GM12864 (cell line): ENCODE results near the gene TBC1D24.
"Not testable (repeated sequence)": the region's sequence is repeated elsewhere in the genome, so short reads cannot be mapped to it uniquely, and the experiment has no call there.

Experiments used
- DNase-seq: peaks from one replicate; pipeline ENCODE4 v3.0.0-alpha.2; 2011; ENCODE audit warnings: low read depth
- H3K4me3 ChIP-seq: 2 replicates; pipeline ENCODE4 v1.5.1; 2011; ENCODE audit warnings: mild to moderate bottlenecking, low read depth, low read length, control low read depth
- TF ChIP-seq, protein P1 (sequence below): IDR thresholded peaks from 2 replicates; pipeline ENCODE4 v1.5.1; 2011; ENCODE audit warnings: low read depth, mild to moderate bottlenecking, moderate library complexity, low read length, control low read depth, inconsistent platforms; ENCODE audit errors: missing control alignments

TBC1D24 gene

DNA sequence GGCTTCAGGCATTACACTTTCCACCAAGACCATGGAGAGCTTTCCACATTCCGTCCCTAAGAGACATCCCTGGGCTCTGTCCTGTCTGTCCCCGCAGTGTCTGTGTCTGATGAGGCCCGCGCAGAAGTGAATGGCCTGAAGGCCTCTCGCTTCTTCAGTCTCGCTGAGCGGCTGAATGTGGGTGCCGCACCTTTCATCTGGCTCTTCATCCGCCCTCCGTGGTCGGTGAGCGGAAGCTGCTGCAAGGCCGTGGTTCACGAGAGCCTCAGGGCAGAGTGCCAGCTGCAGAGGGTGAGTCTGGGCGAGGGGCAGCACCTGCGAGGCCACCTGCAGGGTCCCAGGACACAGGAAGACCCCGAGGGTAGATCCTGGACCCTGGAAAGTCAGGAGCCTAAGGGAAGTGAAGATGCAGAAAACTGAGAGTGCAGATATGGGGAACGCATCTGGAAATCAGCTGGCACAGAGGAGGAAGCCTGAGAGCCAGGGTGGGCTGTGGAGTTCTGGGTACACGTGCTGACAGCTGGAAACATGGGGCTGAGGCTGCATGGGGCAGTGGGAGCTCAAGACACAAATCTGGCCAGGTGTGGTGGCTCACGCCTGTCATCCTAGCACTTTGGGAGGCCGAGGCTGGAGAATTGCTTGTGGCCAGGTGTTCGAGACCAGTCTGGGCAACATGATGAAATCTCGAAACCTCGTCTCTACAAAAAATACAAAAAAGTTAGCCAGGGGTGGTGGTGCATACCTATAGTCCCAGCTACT, 37.7 kb upstream of the TBC1D24 start:
- no peak overlapping the region for H3K4me3 ChIP-seq
- no peak for DNase-seq
- TF ChIP-seq, protein P1, sequence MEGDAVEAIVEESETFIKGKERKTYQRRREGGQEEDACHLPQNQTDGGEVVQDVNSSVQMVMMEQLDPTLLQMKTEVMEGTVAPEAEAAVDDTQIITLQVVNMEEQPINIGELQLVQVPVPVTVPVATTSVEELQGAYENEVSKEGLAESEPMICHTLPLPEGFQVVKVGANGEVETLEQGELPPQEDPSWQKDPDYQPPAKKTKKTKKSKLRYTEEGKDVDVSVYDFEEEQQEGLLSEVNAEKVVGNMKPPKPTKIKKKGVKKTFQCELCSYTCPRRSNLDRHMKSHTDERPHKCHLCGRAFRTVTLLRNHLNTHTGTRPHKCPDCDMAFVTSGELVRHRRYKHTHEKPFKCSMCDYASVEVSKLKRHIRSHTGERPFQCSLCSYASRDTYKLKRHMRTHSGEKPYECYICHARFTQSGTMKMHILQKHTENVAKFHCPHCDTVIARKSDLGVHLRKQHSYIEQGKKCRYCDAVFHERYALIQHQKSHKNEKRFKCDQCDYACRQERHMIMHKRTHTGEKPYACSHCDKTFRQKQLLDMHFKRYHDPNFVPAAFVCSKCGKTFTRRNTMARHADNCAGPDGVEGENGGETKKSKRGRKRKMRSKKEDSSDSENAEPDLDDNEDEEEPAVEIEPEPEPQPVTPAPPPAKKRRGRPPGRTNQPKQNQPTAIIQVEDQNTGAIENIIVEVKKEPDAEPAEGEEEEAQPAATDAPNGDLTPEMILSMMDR: no peak

DNA sequence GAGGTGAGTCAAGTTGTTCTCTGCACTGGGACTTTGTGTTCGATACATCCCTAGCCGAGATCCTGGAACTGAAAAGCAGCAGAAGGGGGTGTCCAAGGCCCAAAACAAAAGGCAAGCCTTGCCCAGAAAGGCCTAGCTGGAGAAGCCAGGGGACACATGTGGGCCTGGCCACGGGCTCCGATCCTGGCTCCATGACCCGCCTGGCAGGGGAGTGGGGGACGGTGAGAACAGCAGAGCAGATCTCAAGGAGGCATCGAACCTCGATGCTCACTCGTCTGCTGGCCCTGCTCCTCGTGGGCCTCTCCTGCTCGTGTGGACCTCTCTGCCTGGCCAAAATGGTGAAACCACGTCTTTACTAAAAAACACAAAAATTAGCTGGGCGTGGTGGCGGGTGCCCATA, 36.8 kb upstream of the TBC1D24 start:
- H3K4me3 ChIP-seq: no peak overlapping the region
- DNase-seq: no peak
- TF ChIP-seq, protein P1: no peak

DNA sequence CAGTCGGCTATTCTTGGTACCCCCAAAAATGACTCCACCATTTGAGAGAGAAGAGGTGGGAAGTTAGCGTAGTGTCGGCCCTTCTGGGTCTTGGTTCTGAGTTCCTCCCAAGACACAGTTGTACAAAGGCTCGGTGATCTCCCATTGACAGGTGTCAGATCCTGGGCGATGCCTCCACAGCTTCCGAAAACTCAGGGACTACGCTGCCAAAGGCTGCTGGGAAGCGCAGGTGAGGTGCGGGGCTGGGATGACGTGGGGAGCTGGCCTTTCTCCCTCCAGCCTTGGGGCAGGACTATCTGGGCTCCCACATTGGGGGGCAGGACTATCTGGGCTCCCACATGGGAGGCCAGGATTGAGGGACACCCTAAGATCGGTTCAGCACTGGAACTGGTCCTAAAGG, 35.3 kb upstream of the TBC1D24 start:
- TF ChIP-seq, protein P1: no peak
- DNase-seq: no peak
- H3K4me3 ChIP-seq: no peak overlapping the region

DNA sequence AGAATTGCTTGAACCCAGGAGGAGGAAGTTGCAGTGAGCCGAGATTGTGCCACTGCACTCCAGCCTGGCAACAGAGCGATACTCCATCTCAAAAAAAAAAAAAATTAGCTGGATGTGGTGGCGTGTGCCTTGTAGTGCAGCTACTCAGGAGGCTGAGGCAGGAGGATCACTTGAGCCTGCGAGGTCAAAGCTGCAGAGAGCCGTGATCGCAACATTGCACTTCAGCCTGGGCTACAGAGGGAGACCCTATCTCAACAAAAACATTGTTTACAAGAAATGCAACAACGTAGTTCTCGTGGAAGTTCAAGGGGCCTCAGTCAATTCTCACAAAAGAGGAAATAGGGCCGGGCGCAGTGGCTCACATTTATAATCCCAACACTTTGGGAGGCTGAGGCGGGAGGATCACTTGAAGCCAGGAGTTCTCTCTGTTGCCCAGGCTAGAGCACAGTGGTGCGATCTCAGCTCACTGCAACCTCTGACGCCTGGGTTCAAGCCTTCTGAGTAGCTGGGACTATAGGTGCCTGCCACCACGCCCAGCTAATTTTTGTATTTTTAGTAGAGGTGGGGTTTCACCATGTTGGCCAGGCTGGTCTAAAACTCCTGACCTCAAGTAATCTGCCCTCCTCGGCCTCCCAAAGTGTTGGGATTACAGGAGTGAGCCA, 33.7 kb upstream of the TBC1D24 start:
- DNase-seq, H3K4me3 ChIP-seq: not testable (repeated sequence)

DNA sequence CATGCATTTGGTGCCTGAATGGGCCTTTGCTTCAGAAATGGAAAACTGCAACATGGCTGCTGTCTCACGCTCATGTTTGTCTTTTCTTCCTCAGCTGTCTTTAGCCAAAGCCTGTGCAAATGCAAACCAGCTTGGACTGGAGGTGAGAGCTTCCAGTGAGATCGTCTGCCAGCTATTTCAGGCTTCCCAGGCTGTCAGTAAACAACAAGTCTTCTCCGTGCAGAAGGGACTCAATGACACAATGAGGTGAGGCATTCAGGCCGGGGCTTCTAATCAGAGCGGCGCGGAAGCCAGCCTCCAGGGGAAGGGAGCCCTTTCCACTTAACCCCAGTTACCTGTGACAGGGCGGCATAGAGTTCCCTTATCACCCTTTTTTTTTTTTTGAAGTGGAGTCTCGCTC, 31.4 kb upstream of the TBC1D24 start:
- no peak for DNase-seq
- H3K4me3 ChIP-seq: no peak overlapping the region
- TF ChIP-seq, protein P1: no peak

DNA sequence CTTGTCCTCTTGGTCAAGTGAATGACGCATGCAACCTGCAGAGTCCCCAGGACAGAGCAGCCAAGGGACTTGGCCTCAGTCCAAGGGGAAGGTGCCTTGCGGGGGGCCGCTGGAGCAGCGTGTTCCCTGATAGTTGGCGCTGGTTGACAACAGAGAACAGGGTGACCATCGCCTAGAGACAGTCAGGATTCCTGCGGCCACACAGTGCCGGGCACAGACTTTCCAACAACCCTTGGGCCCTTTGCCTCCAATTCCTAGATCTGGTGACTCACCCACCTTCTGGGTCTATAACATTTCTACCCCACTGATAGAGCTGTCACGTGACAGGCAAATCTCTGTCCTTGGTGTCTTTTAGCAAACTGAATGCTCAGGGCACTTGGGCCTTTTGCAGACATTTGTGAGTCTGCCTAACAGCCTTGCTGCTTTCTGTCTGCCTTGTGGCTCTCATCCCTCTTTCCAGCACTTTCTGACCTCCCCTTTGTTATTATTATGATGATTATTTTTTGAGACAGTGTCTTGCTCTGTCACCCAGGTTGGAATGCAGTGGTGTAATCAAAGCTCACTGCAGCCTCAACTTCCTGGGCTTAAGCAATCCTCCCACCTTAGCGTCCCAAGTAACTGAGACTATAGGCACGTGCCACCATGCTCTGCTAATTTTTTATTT, 26.9 kb upstream of the TBC1D24 start:
- no peak overlapping the region for H3K4me3 ChIP-seq
- TF ChIP-seq, protein P1: no peak
- DNase-seq: no peak

DNA sequence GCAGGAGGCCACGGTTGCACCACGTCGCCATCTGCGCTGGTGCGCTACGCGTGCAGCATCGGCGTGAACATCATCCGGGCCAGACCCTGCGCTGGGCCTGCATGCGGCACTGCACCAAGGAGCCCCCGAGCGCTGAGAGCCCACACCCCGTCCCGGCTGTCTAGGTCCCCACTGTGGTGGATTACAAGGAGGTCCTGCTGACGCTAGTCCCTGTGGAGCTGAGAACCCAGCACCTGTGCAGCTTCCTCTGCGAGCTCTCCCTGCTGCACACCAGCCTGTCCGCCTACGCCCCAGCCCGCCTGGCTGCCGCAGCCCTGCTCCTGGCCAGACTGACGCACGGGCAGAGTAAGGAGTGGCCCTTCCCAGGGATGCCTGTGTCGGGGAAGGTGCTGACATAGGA, 25.8 kb upstream of the TBC1D24 start:
- DNase-seq: no peak
- no peak overlapping the region for H3K4me3 ChIP-seq
- TF ChIP-seq, protein P1: no peak
